CD14-positive monocyte (primary cell): ENCODE results near the gene PSMB11. TPM values are rescaled to one million over a fixed set of nuclear protein-coding genes. Genes with fewer than 3 reads are reported as not detected.

Experiments used
- DNase-seq, 3 donors: peaks; one replicate each; pipeline ENCODE4 v3.0.0-alpha.2; 2011 to 2022
- H2AFZ ChIP-seq: 2 replicates; pipeline ENCODE4 v1.6.0; 2012; ENCODE audit warnings: mild to moderate bottlenecking, low read depth, low read length, inconsistent platforms; ENCODE audit not compliant: insufficient read depth, poor library complexity, severe bottlenecking
- H3K27ac ChIP-seq, 2 donors: 1 replicate in 1 of 2; 2 replicates in 1 of 2; pipeline ENCODE4 v1.5.1; 2012 to 2013; ENCODE audit warnings: low read length in 2 of 2, control low read depth in 1 of 2, inconsistent platforms in 1 of 2, low read depth in 1 of 2, mild to moderate bottlenecking in 1 of 2
- H3K27me3 ChIP-seq, 2 donors: one replicate each; pipeline versions ENCODE4 v1.6.0 to v1.6.1; 2011 to 2013; ENCODE audit warnings: low read length in 2 of 2; ENCODE audit not compliant: control insufficient read depth in 2 of 2, insufficient read depth in 2 of 2
- H3K36me3 ChIP-seq, 2 donors: replicated peaks in 1 of 2; 1 replicate in 1 of 2; 2 replicates in 1 of 2; pipeline versions ENCODE4 v1.5.1 to v1.6.1; 2012 to 2013; ENCODE audit warnings: low read length in 2 of 2, control low read depth in 1 of 2, inconsistent platforms in 1 of 2, mild to moderate bottlenecking in 1 of 2; ENCODE audit not compliant: insufficient read depth in 2 of 2, control insufficient read depth in 1 of 2
- H3K4me1 ChIP-seq, 2 donors: 1 replicate in 1 of 2; 2 replicates in 1 of 2; pipeline versions ENCODE4 v1.5.1 to v1.6.1; 2012 to 2013; ENCODE audit warnings: low read length in 2 of 2, control low read depth in 1 of 2, inconsistent platforms in 1 of 2, mild to moderate bottlenecking in 1 of 2, moderate library complexity in 1 of 2; ENCODE audit not compliant: insufficient read depth in 2 of 2, control insufficient read depth in 1 of 2
- H3K4me2 ChIP-seq: replicated peaks from 2 replicates; pipeline ENCODE3; 2012; ENCODE audit warnings: low read length, moderate library complexity, mild to moderate bottlenecking; ENCODE audit not compliant: poor library complexity, severe bottlenecking; ENCODE audit errors: extremely low read depth
- H3K4me3 ChIP-seq, 3 experiments: fragments of 200-600 bp in 1 of 3; sonication (generic) in 1 of 3; replicated peaks in 1 of 3; 1 replicate in 2 of 3; 2 replicates in 1 of 3; pipeline ENCODE4 v1.5.1; 2011 to 2013; ENCODE audit warnings: low read length in 3 of 3, mild to moderate bottlenecking in 3 of 3, control low read depth in 2 of 3, low read depth in 2 of 3, inconsistent platforms in 1 of 3, moderate library complexity in 1 of 3
- H3K79me2 ChIP-seq: 2 replicates; pipeline ENCODE4 v1.6.0; 2012; ENCODE audit warnings: mild to moderate bottlenecking, control low read depth, inconsistent platforms, low read length, moderate library complexity; ENCODE audit not compliant: insufficient read depth
- H3K9ac ChIP-seq: 2 replicates; pipeline ENCODE4 v1.6.0; 2017; ENCODE audit warnings: low read length, mild to moderate bottlenecking; ENCODE audit not compliant: insufficient read depth, poor library complexity, severe bottlenecking
- H3K9me3 ChIP-seq, 2 donors: replicated peaks in 1 of 2; 1 replicate in 1 of 2; 2 replicates in 1 of 2; pipeline versions ENCODE4 v1.5.1 to v1.6.1; 2012 to 2013; ENCODE audit warnings: low read length in 2 of 2, control low read depth in 1 of 2; ENCODE audit not compliant: control insufficient read depth in 1 of 2, insufficient read depth in 1 of 2
- H4K20me1 ChIP-seq: 2 replicates; pipeline ENCODE4 v1.6.0; 2012; ENCODE audit warnings: mild to moderate bottlenecking, low read length, control low read depth, moderate library complexity; ENCODE audit not compliant: insufficient read depth
- H3K27ac Mint-ChIP-seq, 7 donors: one replicate each; pipeline ENCODE4 v1.8.0; 2020; ENCODE audit warnings: mild to moderate bottlenecking in 7 of 7, mixed read lengths in 7 of 7, moderate library complexity in 6 of 7, inconsistent platforms in 2 of 7
- H3K27me3 Mint-ChIP-seq, 3 donors: one replicate each; pipeline ENCODE4 v1.8.0; 2021 to 2022; ENCODE audit warnings: low read depth in 3 of 3, mild to moderate bottlenecking in 3 of 3, mixed read lengths in 3 of 3, moderate library complexity in 3 of 3, inconsistent platforms in 1 of 3
- H3K36me3 Mint-ChIP-seq, 2 donors: one replicate each; pipeline ENCODE4 v1.8.0; 2020; ENCODE audit warnings: mixed read lengths in 2 of 2, inconsistent platforms in 1 of 2, mild to moderate bottlenecking in 1 of 2
- H3K4me1 Mint-ChIP-seq: one replicate; pipeline ENCODE4 v1.8.0; 2020; ENCODE audit warnings: mild to moderate bottlenecking, mixed read lengths
- H3K4me3 Mint-ChIP-seq, 2 donors: one replicate each; pipeline ENCODE4 v1.8.0; 2020; ENCODE audit warnings: mild to moderate bottlenecking in 2 of 2, mixed read lengths in 2 of 2, moderate library complexity in 1 of 2
- H3K9me3 Mint-ChIP-seq, 7 donors: one replicate each; pipeline ENCODE4 v1.8.0; 2020 to 2022; ENCODE audit warnings: mixed read lengths in 7 of 7, mild to moderate bottlenecking in 6 of 7, moderate library complexity in 6 of 7, inconsistent platforms in 2 of 7
- CTCF ChIP-seq: fragments of 200-600 bp; IDR thresholded peaks from one replicate; pipeline ENCODE4 v1.8.0; 2022; ENCODE audit warnings: antibody characterized with exemption, mild to moderate bottlenecking
- WGBS: methylation state at CpG from one replicate; pipeline ENCODE4 v1.1.5; 2013; ENCODE audit warnings: missing lambda C conversion rate; ENCODE audit not compliant: insufficient coverage; 5-methylcytosine and 5-hydroxymethylcytosine counted together
- intact Hi-C, 2 donors: fragments of 100-400 bp; cut with micrococcal nuclease; formaldehyde crosslinking; loops; one replicate each; pipeline versions ENCODE4 v1.15.0 to v1.15.1; 2023
- polyA plus RNA-seq, 3 donors: library from polyadenylated mRNA; depleted of rRNA in 1 of 3; unstranded in 2 of 3; stranded (reverse) in 1 of 3; fragments of 300-500 nt in 2 of 3; fragments of >200 nt in 1 of 3; fragmentation: Illumina TruSeq in 2 of 3; gene quantifications; 1 replicate in 2 of 3; 2 replicates in 1 of 3; pipeline ENCODE4 v1.2.3, GENCODE V29; 2012 to 2021

The PSMB11 gene
- polyA plus RNA-seq, 3 donors = not detected

- H3K9me3 Mint-ChIP-seq = no peaks in the 10 kb centered on the region
- H3K9ac ChIP-seq = no peak overlapping the region
- H3K27me3 ChIP-seq = no peaks in the 10 kb centered on the region
- peaks cover 82% of the 10 kb centered on the region for H4K20me1 ChIP-seq
- no peaks in the 10 kb centered on the region for H3K27me3 Mint-ChIP-seq
- no peak overlapping the region for H3K4me2 ChIP-seq
- peak overlapping the region in 2 of 7 donors; percentile 4 to 75 for H3K27ac Mint-ChIP-seq
- intact Hi-C loops = loop anchor here in 1 of 2 donors (10.0 kb wide), 1 partner anchor 193 kb away; the partner anchor contains the start of gene HOMEZ
- peaks cover 63 to 70% of the 10 kb centered on the region in 2 donors for H3K36me3 ChIP-seq
- no peak overlapping the region for H3K4me3 Mint-ChIP-seq
- WGBS = 76% methylated on average over 7 of the region's 12 CpGs
- TF ChIP-seq CTCF = no peak
- H2AFZ ChIP-seq = no peak overlapping the region
- H3K36me3 Mint-ChIP-seq = peaks cover 51 to 58% of the 10 kb centered on the region in 2 donors
- H3K4me3 ChIP-seq = no peak overlapping the region
- H3K9me3 ChIP-seq = no peaks in the 10 kb centered on the region
- H3K79me2 ChIP-seq = peaks cover 94% of the 10 kb centered on the region
- no peak overlapping the region for H3K27ac ChIP-seq
- peaks cover 15 to 24% of the 10 kb centered on the region in 2 donors for H3K4me1 ChIP-seq
- no peak for DNase-seq
- H3K4me1 Mint-ChIP-seq = peaks cover 6% of the 10 kb centered on the region
Measured at GRCh38 chr14:23091294-23092225, 49.5 kb downstream of the PSMB11 start.

- no peaks in the 10 kb centered on the region for H3K9me3 Mint-ChIP-seq
- Histone ChIP-seq H3K4me2 (peak overlapping the region; percentile 88), H3K4me1 (peaks cover 21 to 35% of the 10 kb centered on the region in 2 donors), H3K27ac (no peak overlapping the region), H3K36me3 (peaks cover 56 to 63% of the 10 kb centered on the region in 2 donors), H3K27me3 (no peaks in the 10 kb centered on the region), H4K20me1 (peaks cover 80% of the 10 kb centered on the region), H2AFZ (no peak overlapping the region), H3K4me3 (no peak overlapping the region), H3K9me3 (no peaks in the 10 kb centered on the region), H3K79me2 (peaks cover 94% of the 10 kb centered on the region), H3K9ac (no peak overlapping the region)
- peaks cover 18% of the 10 kb centered on the region for H3K4me1 Mint-ChIP-seq
- intact Hi-C loops = loop anchor here in 1 of 2 donors (10.0 kb wide), 1 partner anchor 192 kb away; the partner anchor contains the start of gene HOMEZ
- WGBS = no CpG with 5 or more reads among the region's 2 CpGs
- no peaks in the 10 kb centered on the region for H3K27me3 Mint-ChIP-seq
- no peak for DNase-seq
- no peak for TF ChIP-seq CTCF
- H3K4me3 Mint-ChIP-seq = no peak overlapping the region
- H3K27ac Mint-ChIP-seq = no peak overlapping the region
- H3K36me3 Mint-ChIP-seq = peaks cover 46 to 52% of the 10 kb centered on the region in 2 donors
Measured at GRCh38 chr14:23093104-23093503, 51.1 kb downstream of the PSMB11 start.
